NCI-H2196 treated with DMSO at 0.1 percent for 48 hours (cell line): ENCODE results near the gene PRAF2.
A peak's percentile ranks its signal among the peaks of the same experiment; 100 is the strongest.

Source experiments
- DNase-seq: peaks from one replicate; lab custom pipeline; 2025; ENCODE audit not compliant: unreplicated experiment; lab: John Stamatoyannopoulos, UW

Gene PRAF2

GRCh38 chrX:49073601-49074575, at the start of gene PRAF2:
Gene PRAF2 (minus strand): TSS chrX:49074002. CDS start chrX:49073987, 15 bp downstream.
- peak; percentile 70 for DNase-seq

GRCh38 chrX:49122499-49122898, 48.7 kb upstream of the PRAF2 start:
- DNase-seq = no peak

DNA sequence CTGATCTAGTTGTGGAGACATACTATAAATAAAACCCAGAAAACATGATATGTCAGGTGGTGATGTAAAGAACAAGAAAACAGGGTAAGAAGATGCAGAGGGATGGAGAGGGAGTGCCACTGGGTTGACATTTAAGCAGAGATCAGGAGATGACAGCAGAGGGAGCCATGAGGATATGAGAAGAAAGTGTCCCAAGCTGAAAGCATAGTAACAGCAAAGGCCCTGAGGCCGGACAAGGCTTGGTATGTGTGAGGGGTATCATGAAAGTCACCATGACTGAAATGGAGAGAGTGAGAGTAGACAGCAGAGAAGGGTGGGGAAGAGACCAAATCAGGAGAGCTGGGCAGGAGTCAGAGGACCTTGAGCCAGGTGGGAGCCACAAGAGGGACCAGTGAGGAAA, 46.3 kb upstream of the PRAF2 start:
- DNase-seq = no peak

DNA sequence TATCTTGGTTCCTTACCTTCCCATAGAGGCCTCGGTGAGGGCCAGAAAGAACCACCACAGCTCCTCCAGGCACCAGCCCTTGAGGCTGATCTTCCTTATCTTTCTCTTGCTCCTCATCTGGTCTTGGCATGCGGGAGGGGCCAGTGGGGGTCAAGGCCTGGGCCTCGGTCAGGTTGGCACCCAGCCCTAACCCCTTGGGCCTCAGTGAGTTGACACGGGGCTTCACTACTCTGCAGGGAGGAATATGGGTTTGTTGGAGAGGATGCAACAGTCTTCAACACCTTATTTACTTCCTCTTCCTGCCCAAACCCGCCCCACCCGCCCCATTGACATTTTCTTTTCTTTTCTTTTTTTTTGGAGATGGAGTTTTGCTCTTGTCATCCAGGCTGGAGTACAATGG, 43.8 kb upstream of the PRAF2 start:
- no peak for DNase-seq

- no peak for DNase-seq
Observed at GRCh38 chrX:49116716-49117115, 42.9 kb upstream of the PRAF2 start.

DNA sequence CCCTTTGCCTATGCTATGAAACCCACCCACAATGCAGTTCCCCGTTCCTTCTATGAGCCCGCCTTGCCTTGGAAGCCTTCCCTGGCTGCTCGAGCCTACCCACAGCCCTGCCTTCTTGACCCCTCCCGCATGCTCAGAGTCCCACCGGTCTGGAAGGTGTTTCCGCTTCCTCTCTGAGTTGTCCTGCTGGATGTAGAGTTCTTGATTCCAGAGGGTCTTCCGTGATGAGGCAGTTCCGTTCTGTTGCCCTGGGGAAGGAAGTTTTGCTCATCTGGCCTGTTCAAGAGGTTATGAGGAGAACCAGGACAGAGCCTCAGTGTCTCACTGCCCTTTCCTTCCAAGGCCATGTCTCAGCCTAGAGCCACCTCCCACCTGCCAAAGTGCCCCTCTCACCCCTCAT, 42.3 kb upstream of the PRAF2 start:
- DNase-seq = no peak

DNA sequence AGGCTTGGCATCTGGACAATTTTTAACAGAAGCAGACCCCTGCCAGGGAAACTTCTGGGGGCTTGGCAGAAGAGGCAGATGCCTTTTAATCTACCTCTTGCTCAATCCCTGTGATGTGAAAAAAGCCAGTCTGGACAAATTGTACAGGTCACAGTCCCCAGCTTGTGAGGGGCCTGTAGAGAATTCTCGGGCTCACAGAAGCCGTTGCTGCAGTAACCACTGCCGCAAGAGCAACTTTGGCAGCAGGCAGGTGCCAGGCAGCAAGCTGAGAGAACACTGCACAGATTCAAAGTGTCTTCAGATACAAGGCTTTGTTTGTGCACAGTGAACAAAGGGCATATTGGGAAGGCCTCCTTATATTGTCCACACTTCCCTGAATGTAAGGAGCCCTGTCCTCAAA, 38.0 kb upstream of the PRAF2 start:
- no peak for DNase-seq

DNA sequence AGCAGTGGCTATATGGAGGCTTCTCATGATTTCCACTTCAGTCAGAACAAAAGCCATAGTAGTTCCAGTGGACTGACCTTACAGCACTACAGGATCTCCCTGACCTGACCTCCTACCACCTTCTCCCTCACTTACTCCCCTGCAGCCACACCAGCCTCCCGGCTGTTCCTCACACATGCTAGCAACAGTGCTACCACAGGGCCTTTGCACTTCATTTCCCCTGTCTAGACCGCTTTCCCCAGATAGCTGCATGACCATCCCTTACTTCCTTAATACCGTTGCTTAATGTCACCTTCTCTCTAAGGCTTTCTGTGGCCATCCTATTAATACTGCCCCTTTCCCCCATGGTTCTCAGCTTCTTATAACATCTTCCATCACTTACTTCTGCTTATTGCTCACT, 36.6 kb upstream of the PRAF2 start:
- DNase-seq = no peak

- no peak for DNase-seq
Observed at GRCh38 chrX:49108641-49109040, 34.8 kb upstream of the PRAF2 start.

GRCh38 chrX:49106930-49107329, 33.1 kb upstream of the PRAF2 start:
- peak; percentile 3 for DNase-seq

DNA sequence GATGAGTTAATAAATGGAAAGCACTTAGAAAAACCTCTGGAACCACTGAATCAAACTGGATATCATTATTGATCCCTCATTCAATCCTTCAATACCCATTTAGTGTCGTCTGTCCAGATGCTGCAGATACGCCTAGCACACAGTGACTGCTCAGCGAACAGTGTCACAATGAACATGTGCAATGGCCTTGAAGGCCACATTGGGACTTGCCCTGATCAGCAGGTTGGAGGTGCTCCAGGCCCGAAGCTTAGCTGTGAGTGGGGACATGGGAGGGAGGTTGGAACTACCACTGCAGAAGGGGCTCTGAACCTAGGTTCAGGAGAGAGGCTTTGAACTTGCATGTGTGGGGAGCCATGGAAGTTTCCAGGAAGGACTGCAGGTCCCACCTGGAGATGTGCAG, 32.5 kb upstream of the PRAF2 start:
- no peak for DNase-seq

DNA sequence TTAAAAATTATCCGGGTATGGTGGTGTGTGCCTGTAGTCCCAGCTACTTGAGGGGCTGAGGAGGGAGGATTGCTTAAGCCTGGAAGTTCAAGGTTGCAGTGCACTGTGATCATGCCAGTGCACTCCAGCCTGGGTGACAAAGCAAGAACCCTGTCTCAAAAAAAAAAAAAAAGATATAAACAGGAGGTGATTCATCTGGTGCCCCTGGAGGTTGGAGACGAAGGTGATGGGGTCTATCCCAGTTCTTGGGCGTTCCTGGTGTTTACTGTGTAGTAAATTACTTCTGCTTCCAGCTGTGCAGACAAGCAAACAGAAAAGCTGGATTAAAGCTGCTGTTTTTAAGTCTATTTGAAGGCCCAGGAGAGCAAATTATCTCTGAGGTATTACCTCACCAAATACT, 29.8 kb upstream of the PRAF2 start:
- DNase-seq = no peak

DNA sequence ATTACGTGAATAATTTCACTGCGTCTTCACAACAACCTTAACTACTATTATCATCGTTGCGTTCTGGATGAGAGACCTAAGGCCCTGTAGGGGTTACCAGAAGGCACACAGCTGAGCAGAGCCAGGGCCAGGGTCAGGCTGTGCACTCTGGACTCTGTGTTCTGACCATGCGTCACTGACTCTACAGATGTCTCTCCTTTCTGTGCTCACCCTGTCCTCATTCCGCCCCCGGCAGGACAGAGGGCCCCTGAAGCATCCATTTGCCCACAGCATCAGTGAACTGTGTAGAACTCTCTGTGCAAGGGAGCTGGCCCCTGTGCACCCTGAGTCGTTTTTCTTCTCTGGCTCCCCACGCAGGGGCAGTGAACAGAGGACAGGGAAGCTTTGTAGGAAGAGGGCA, 28.4 kb upstream of the PRAF2 start:
- DNase-seq = no peak

DNA sequence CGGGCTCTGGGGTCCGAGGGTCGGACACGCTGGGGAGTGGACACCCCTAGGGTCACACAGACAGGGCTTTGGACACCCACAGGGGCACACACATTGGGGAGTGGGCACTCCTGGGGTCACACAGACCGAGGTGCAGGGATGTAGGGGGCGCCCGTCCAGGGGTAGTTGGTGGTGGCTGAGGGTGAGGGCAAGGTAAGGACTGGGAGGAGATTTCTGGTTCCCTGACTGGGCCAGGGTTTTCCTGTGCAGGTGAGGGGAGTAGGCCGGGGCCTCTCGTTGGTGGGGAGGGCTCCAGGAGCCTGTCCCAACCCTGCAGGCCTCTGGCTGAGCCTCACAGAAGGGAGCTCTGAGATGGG, 27.8 kb upstream of the PRAF2 start:
- no peak for DNase-seq

DNA sequence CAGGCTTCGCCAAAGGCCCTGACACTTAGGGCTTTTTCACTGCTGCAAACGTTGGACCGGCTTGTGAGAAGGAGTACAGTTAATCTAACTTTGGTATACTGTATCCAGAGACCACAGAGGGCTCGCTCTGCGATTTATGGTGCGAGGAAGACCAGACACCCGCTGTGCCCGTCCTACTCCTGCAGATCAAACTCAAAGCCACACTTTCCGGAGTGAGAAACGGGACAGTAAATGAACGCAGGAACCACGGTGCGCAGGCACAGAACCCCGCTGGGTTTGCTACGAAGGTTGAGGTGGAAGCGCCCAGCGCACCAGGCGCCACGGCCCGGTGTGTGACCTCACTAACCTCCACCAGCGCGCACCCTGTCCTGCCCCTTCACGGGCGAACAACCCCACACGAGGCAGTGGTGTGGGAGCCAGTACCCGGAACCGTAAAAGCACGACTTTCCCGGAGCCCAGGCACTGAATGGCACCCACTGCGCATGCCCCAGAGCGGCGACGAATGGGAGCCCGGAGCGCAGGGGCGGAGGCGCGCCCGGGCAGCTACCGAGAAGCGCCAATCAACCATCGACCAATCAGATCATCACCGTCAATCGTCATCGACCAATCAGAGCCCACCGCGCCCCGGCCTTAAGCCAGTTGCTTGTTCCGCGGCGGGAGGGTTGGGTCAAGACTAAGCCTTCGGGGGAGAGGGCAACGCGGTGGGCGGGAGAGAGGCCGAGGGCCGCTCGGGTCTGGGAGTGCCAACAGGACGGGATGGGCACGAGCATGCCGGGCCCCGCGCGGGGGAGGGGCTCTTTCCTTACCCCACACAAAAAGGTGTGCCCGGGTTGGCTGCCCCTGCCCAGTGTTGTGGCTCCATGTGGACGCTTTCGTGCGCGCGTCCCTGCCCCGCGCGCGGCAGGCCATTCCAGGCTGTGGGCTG, 27.2 kb upstream of the PRAF2 start:
- DNase-seq = peak; percentile 86

- no peak for DNase-seq
Observed at GRCh38 chrX:49096419-49096818, 22.6 kb upstream of the PRAF2 start.

GRCh38 chrX:49089553-49089952, 15.8 kb upstream of the PRAF2 start:
- no peak for DNase-seq

- DNase-seq = no peak
Observed at GRCh38 chrX:49082271-49082871, 8.6 kb upstream of the PRAF2 start.

DNA sequence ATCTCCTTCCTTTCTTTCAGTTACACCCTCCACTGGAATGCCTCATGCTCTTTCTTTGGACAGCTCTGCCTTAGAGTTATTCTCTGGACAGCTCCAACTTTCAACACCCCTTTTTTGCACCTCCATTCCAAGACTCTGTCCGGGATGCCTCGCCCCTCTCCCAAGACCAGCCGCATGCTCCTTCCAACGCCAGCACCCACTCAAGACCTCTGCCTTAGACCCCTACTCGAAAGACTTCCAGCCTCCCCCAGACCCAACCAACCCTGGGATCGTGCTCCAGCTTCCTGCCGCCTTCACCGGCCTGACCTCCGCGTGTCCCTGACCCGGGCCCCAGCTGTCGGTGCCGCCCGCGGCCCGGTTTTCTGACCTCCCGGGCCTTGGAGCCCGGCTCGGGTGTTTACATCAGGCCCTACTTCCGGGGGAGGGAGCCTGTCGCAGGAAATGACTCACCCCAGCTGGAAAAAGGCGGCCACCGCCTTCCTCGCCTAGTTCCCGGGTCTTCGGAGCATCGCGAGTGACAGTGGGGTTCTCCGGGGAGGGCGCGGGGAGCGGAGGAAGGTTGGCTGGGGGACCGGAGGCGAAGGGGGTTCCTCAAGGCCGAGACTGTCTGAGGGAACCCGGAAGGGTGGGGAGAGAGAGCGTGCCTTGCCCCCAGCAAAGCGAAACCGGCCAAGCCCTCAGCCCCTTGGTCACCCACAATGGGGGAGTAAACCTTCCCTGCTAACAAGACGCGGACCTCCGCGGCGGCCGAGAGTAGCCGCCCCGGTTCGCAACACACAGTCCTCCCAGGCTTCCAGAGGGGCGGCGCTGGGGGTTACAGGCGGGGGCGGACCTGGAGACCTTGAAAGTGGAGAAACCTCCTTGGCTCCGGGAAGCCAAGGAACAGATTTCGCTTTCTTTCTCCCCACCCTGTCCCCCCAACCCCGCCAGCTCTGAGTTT, 6.0 kb upstream of the PRAF2 start, which contains the start of gene WDR45:
Gene WDR45 (minus strand): TSS at position 399 of the 940 bp plus-strand sequence. CDS start 1,792 bp downstream, outside the sequence.
- peak; percentile 28 for DNase-seq

DNA sequence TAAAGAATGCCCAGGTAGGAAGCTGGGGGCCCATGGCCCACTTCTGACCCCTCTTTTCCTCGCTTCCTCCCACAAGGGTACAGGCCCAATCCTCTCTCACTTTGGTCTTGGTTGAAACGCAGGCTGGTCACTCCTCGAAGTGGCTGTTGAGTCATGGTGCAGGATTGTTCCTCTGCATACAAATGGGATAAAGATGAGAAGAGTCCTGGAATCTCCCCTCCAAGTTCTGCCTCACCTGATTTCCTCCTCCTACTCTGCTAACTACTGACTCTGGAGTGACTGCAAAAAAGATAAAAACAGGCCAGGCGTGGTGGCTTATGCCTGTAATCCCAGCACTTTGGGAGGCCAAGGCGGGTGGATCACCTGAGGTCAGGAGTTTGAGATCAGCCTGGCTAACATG, 4.1 kb upstream of the PRAF2 start:
- DNase-seq = no peak
